Measurements from ENCODE around the gene SKAP1.

Gene SKAP1

GRCh38 chr17:48472411-48473281, 42.6 kb upstream of the SKAP1 start:
- TF ChIP-seq EZH2phosphoT487 (IDR thresholded peaks at IDR 0.05; ENCODE audit: low read depth): no peak
- TF ChIP-seq CTCF (IDR thresholded peaks at IDR 0.05; ENCODE audit: low read depth, low read length): no peak
- Histone ChIP-seq H3K9me3 (ENCODE audit: insufficient read depth, low read length) (no peaks in the 10 kb centered on the region), H3K4me2 (ENCODE audit: low read length) (peak overlapping the region; percentile 38), H3K27me3 (ENCODE audit: low read depth, low read length) (no peaks in the 10 kb centered on the region), H3K27ac (ENCODE audit: low read length) (no peak overlapping the region), H3K79me2 (ENCODE audit: low read length) (no peaks in the 10 kb centered on the region), H2AFZ (ENCODE audit: low read depth, low read length) (peak overlapping the region; percentile 76), H3K36me3 (replicated peaks; ENCODE audit: low read depth, low read length) (no peaks in the 10 kb centered on the region), H4K20me1 (ENCODE audit: insufficient read depth, low read length) (no peaks in the 10 kb centered on the region), H3K4me1 (ENCODE audit: low read length) (peaks cover 31% of the 10 kb centered on the region), H3K9ac (ENCODE audit: low read length) (no peak overlapping the region; the same call in 1 of the 2 replicates), H3K4me3 (ENCODE audit: low read length) (no peak overlapping the region)

DNA sequence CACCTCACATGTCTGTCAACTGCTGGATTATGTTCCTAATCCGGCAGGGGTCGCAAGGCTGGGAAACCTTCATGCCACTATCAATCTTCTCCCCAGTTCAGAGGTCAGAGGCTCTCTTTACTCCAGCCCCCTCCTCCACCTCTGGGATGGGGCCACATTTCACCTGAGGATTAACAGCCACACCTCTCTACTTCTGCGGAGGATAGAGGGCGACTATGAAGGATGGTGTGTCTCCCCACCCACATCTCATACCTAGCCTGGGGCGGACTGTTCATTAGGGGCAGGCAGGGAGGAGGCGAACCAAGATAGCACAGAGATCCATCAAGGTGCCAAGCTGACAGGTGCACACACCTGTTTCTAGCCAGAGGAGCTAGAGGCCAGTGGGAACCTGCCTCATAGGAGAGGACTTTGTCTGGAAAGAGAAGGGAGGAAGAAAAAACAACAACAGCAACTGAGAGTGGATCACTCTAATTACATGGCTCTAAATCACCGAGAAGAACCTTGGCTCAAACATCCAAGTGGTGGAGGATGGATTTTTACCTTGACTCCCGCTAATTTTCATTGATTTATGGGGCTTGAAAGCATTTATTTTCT, 41.9 kb upstream of the SKAP1 start:
- Histone ChIP-seq H2AFZ (ENCODE audit: low read depth, low read length) (peak overlapping the region; percentile 76), H3K4me2 (ENCODE audit: low read length) (peak overlapping the region; percentile 38; the same call in 1 of the 2 replicates), H3K9me3 (ENCODE audit: insufficient read depth, low read length) (no peaks in the 10 kb centered on the region), H3K27me3 (ENCODE audit: low read depth, low read length) (no peaks in the 10 kb centered on the region), H3K79me2 (ENCODE audit: low read length) (no peaks in the 10 kb centered on the region), H4K20me1 (ENCODE audit: insufficient read depth, low read length) (no peaks in the 10 kb centered on the region), H3K4me1 (ENCODE audit: low read length) (peaks cover 28% of the 10 kb centered on the region), H3K27ac (ENCODE audit: low read length) (no peak overlapping the region), H3K4me3 (ENCODE audit: low read length) (no peak overlapping the region), H3K36me3 (replicated peaks; ENCODE audit: low read depth, low read length) (no peaks in the 10 kb centered on the region), H3K9ac (ENCODE audit: low read length) (no peak overlapping the region)
- TF ChIP-seq CTCF (IDR thresholded peaks at IDR 0.05; ENCODE audit: low read depth, low read length) (no peak), EZH2phosphoT487 (IDR thresholded peaks at IDR 0.05; ENCODE audit: low read depth) (no peak)

DNA sequence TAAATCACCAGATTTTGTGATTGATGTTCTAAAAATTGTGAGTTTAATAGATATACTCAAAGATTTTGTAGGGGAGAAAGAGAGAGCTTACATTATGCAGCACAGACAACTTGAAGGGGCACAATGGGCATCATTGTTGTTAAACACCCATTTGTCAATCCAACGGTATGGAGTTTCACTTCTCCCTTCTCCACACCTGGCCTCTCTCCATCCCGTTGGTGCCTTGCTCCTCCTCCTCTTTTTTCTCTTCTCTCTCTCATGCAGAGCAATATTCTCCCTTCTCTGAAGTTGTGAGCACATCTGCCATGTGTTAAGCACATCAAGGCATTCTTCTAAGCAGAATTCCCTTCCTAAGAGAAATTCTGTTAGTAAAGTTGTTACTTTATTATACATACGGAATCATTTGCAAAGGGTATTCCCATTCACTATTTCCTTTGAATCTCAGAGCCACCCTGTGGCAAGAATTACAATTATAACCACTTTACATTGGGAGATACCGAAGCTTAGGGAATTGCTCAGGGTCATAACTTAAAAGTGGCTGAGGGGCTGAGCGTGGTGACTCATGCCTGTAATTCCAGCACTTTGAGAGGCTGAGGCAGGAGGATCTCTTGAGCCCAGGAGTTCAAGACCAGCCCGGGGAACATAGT, 40.5 kb upstream of the SKAP1 start:
- no peaks in the 10 kb centered on the region for H3K9me3 ChIP-seq (ENCODE audit: insufficient read depth, low read length)
- peaks cover 28% of the 10 kb centered on the region for H3K4me1 ChIP-seq (ENCODE audit: low read length)
- H4K20me1 ChIP-seq (ENCODE audit: insufficient read depth, low read length): no peaks in the 10 kb centered on the region
- H3K79me2 ChIP-seq (ENCODE audit: low read length): no peaks in the 10 kb centered on the region
- no peak overlapping the region for H3K9ac ChIP-seq (ENCODE audit: low read length)
- H3K36me3 ChIP-seq (replicated peaks; ENCODE audit: low read depth, low read length): no peaks in the 10 kb centered on the region
- H3K4me3 ChIP-seq (ENCODE audit: low read length): no peak overlapping the region
- no peak for TF ChIP-seq EZH2phosphoT487 (IDR thresholded peaks at IDR 0.05; ENCODE audit: low read depth)
- TF ChIP-seq CTCF (IDR thresholded peaks at IDR 0.05; ENCODE audit: low read depth, low read length): no peak
- no peak overlapping the region for H2AFZ ChIP-seq (ENCODE audit: low read depth, low read length)
- H3K27me3 ChIP-seq (ENCODE audit: low read depth, low read length): no peaks in the 10 kb centered on the region
- no peak overlapping the region for H3K4me2 ChIP-seq (ENCODE audit: low read length)
- H3K27ac ChIP-seq (ENCODE audit: low read length): no peak overlapping the region

DNA sequence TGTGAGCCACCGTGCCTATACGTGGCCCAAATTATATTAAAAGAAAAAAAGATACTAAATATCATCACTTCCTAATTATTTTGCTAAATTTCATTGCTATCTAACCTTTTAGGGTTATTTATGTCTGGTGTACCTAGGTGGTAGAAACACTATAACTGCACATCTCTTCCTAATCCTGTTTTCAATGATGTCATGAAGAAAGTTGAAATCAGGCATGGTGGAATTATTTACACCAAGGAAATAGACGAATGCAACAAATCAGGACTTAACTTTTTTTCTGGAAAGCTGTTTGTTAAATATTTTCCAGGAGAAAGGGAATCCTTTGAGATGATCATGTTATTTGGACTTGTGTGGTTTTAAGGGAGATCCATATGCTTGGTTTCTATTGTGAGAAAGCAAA, 39.2 kb upstream of the SKAP1 start:
- no peaks in the 10 kb centered on the region for H4K20me1 ChIP-seq (ENCODE audit: insufficient read depth, low read length)
- H3K4me2 ChIP-seq (ENCODE audit: low read length): no peak overlapping the region
- no peak overlapping the region for H2AFZ ChIP-seq (ENCODE audit: low read depth, low read length)
- no peak overlapping the region for H3K4me3 ChIP-seq (ENCODE audit: low read length)
- peaks cover 28% of the 10 kb centered on the region for H3K4me1 ChIP-seq (ENCODE audit: low read length)
- no peak overlapping the region for H3K9ac ChIP-seq (ENCODE audit: low read length)
- H3K27me3 ChIP-seq (ENCODE audit: low read depth, low read length): no peaks in the 10 kb centered on the region
- TF ChIP-seq CTCF (IDR thresholded peaks at IDR 0.05; ENCODE audit: low read depth, low read length) (no peak), EZH2phosphoT487 (IDR thresholded peaks at IDR 0.05; ENCODE audit: low read depth) (no peak)
- no peaks in the 10 kb centered on the region for H3K36me3 ChIP-seq (replicated peaks; ENCODE audit: low read depth, low read length)
- no peak overlapping the region for H3K27ac ChIP-seq (ENCODE audit: low read length)
- no peaks in the 10 kb centered on the region for H3K79me2 ChIP-seq (ENCODE audit: low read length)
- no peaks in the 10 kb centered on the region for H3K9me3 ChIP-seq (ENCODE audit: insufficient read depth, low read length)
